ENCODE measurements around the gene MST1.

MST1 gene

DNA sequence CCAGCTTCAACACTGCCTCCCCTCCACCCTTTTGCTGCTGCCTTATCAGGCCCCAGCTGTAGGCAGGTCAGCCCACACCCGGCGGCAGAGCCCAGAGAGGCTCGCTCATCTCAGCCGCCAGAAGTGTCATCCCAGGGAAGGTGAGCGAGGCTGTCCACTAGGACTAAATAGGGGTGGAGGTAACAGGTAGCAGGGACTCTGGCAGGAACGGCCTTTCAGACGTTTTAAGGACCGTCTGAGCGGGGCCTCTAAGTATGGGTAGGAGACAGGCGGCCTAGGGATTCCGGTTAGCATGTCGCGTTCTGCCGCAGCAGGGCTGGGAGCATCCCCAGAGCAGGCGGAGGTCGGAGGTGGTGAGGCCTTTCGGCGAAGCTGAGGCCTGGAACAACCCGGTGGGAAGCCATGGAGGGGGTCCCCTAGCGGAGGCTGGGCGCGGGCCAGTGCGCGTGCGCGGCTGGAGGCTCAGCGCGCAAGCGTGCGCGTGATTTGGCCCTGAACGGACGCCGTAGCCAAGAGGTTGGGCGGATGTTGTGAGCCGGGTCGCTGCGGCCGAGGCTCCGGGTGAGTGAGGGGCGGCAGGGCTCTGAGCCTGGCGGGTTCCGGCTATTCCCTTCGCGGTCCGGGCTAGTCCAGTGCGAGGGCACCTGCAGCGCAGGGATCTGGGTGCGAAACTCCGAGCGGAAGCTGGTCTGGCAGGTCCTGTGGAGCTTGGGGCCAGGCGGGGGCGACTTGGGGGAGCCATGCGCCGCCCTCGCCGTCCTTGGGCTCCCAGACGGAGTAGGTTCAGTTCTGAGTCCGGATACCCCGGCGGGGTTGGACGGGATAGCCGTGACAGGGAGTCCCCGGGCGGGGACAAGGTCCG is at the start of gene MST1, which contains the start of gene RNF123:
MST1 (minus strand) TSS at position 429 of the 862 bp plus-strand sequence. CDS start 783 bp downstream, outside the sequence.
RNF123 (plus strand) TSS at position 512 of the 862 bp plus-strand sequence. CDS start 1,609 bp downstream, outside the sequence.
- DNase-seq (ENCODE audit: low read depth in 2 of 2) = peak; percentile 84 to 86

DNA sequence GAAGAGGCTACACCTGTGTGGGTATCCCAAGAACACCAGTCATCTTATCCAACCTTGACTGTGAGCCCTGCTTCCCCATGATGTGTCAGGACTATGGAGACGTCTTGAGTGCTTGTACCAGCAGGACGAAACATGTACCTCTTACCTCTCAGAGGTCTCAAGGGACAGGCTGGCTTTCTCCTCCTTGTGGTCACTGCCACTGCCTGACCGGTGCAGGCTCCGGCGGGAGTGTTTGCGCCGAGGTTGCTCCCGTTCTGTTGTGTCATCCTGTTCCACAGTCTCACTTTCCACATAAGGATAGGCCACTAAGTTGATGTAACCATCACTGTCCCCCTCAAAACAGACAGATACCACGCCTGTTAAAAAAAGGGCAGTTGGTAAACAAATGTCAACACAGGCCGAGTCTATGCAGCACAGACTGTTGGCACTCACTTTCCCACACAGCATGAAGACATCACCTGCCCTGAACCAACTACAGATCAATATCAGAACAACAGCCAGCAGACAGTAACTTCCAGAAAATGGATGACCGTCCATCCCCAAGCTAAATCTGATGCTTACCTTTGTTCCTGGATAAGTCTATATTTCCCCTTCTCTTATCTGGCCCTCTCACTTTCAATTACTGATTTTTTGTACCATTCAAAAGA is 48.9 kb upstream of the MST1 start:
- no peak for DNase-seq (ENCODE audit: low read depth in 2 of 2)

DNA sequence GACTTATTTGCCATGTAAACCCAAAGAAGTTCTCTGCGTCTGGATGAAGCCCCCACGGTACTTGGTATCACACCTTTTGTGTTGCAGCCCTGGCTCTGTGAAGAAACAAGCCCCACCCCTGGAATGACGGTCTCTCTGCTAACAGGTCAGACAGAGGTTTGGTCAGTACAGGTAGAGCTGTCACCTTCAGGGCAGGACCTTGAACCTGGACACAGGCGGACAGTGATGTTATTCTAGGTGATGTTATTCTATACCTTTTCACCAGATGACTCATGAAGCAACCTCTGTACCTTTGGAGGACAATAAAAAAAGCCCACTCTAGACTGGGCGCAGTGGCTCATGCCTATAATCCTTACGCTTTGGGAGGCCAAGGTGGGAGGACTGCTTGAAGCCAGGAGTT is 45.5 kb upstream of the MST1 start:
- no peak for DNase-seq (ENCODE audit: low read depth in 2 of 2)

DNA sequence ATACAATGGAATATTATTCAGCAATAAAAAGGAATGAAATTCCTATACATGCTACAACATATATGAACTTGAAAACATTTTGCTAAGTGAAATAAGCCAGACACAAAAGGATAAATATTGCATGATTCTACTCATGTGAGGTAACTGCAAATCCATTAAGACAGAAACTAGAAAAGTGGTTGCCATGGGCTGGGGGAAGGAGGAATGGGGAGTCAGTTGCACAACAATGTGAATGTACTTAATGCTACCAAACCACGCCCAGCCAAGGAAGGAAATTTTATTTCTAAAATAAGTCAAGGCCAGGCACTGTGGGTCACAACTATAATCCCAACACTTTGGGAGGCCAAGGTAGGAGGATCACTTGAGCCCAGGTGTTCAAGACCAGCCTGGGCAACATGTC is 44.3 kb upstream of the MST1 start:
- no peak for DNase-seq (ENCODE audit: low read depth in 2 of 2)

DNA sequence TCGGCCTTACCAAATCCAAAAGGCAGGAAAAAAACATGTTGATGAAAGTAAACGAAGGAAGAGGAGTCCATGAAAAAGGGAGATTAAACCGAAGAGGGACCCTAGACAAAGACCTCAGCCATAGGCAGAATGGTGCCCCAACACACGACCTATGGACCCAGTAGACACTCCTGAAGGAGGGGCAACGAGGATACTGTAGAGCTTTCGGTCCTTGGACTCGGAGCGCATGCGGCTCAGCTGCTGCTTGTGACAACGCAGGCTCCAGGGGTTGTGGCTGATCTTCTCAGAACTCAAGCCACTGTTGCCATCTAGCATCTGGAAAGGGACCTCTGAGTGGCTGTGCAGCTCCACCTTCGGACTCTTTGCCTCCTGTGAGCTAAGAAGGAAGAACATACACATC is 43.3 kb upstream of the MST1 start:
- DNase-seq (ENCODE audit: low read depth in 2 of 2) = no peak

DNA sequence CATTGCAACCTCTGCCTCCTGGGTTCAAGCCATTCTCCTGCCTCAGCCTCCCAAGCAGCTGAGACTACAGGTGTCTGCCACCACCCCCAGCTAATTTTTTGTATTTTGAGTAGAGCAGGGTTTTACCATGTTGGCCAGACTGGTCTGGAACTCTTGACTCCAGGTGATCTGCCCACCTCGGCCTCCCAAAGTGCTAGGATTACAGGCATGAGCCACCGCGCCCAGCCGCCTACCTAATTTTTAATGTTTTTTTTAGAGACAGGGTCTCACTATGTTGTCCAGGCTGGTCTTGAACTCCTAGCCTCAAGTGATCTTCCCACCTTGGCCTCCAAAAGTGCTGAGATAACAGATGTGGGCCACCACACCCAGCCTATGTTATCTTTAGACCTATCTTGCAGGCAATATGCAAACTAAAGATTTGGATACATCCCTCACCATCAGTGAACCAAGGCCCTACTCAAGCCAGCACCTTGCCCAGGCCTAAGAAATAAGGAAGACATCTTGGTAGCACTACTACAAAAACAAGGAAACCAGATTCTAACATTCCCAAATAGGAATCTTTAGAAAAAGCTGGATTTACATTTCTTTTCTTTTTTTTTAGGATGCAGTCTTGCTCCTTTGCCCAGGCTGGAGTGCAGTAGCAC is 40.8 kb upstream of the MST1 start:
- no peak for DNase-seq (ENCODE audit: low read depth in 2 of 2)

DNA sequence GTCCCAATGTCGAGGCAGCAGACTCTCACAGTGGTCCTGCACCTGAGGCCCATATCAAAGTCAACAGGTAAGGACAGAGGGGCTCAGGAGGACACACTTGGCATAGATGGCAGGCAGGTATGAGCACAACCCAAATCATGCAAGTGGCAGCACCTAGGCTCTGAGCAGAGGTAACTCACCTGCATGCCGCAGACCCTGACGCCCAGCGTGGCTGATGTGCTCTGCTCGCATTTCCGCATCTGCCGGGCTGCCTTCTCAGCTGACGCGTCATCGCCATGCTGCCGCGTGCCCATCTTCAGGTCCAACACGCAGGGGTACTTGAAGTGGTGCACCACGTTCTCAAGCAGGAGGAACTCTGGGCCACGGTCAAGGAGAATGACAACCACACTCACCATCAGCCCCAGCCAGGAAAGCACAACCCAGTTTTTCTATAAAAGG is 38.7 kb upstream of the MST1 start:
- DNase-seq (ENCODE audit: low read depth in 2 of 2) = no peak

DNA sequence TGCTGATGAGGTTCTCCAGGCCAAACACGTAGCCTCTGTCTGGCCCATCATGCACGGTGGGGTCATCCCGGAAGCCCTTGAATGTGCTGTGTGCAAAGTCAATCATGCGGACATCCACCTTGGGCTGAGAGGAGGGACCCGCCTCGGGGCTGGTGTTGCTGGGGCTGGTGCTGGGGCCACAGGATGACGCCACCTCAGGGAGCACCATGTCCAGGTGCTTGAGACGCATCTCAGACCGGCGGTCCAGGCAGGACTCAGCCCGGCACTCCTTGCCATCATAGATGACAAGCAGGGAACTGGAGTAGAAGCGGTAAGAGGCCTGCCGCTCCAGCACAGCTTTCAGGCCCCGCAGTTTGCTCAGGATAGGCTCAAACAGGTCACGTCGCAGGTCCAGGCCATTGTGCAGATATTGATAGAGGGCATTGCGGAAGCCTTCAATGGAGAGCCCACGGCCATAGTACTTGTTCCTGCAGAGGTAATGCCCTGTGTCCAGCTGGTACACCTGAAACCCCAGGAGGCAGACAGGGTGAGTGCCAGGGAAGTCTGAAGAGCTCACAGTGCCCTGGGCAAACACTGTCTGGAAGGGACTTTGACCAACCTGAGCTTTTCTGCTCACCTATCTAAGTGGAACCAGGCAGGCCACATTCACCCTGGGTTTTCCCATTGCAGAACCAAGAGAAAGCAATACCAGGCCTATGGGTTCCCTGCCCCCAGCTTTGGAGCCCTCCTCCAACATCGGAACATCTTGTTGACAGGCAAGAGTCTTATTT is 38.1 kb upstream of the MST1 start:
- no peak for DNase-seq (ENCODE audit: low read depth in 2 of 2)

DNA sequence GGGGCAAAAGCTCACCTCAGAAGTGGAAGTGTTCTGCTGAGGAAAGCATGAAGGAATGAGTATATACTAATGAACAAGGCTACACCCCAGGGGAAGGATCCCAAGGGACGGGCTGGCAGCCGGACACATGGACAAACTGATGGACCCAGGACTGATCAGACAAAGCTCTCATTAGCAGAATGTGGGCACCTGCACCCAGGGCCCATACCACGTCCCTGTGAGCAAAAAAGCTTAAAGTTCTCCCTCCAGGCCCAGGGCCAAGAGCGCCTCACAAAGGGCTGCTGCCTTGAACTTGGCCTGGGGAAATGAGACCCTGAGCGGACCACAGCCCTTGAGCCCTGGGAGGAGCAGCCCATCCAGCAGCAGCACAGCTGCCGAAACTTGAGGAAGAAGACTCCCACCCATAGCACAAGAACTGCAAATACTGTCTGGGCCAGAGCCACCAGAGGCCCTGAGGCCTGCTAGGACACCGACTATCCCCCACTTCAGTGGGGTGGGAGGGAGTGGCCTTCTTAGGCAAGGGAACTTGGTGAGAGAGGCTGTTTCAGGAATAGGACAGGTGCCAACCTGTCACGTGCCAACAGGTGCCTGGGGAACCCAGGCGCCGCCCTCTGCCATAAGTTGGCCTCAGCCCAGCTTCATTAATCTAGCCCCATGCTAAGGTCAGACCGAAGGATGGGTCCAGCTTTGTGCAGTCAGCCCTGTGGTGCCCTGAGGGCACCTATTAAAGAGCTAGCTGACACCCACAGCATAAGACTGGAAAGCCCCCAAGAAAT is 36.8 kb upstream of the MST1 start:
- DNase-seq (ENCODE audit: low read depth in 2 of 2) = no peak

DNA sequence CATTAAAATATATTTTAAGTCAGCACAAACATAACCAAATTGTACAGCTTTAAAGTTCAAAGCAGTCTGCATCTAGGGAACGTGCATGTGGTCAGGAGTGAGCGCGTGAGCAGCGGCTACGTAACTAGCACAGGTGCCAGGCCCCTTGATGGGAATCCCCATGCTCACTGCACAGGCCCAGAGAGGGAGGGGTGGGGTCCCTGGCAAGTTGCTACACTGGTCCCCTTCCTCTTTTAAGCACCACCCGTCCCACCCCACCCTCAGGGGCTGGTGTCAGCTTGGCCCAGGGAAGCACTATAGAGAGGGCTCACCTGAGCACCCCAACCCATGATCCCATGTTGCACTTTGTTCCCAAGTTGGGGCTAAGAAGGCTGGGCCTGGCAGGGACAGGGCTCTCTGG is 35.3 kb upstream of the MST1 start:
- DNase-seq (ENCODE audit: low read depth in 2 of 2) = no peak

DNA sequence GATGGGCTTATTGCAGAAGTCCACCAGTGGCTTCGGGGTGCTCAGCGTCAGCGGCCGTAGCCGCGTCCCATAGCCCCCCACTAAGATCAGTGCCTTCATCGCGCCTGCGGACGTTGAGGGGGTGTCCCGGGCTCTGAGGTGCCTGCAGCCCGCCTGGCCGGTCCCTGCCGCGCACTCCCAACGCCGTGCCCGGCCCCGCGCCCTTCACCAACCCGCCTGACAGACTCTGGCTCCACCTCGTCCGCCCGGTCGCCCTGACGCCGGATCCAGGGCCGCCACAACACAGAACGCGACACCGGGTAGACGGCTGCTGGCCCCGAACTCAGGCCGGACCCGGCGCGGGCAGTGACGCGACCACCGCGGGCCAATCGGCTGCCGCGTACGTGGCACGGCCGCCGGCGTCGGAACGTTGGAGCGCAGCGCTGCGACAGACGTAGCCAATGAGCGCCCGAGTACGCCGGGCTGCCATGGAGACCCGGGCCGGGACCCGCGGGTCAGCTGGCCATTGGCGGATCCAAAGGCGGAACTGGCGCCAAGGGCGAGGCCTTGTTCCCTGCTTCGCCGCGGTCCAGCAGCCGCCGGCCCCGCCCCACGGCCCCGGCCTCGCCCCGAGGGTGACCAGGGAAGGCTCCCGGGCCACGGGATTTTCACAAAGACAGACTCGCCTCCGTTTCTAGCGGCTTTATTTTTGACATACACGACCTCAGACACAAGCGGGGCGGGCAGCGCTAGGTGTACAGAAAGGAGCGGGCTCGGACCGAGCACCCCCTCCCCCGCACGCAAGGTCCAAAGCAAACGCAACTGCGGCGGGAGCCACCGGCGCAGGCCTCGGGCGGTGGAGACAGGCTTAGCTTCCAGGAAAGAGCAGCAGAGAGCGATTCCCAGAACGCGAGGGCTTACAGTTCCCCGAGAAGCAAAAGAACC is 34.6 kb upstream of the MST1 start, which contains the start of gene GMPPB:
GMPPB (minus strand) TSS at position 324 of the 924 bp plus-strand sequence; CDS start at position 99, 225 bp downstream.
- peak; percentile 94 to 95 for DNase-seq (ENCODE audit: low read depth in 2 of 2)

DNA sequence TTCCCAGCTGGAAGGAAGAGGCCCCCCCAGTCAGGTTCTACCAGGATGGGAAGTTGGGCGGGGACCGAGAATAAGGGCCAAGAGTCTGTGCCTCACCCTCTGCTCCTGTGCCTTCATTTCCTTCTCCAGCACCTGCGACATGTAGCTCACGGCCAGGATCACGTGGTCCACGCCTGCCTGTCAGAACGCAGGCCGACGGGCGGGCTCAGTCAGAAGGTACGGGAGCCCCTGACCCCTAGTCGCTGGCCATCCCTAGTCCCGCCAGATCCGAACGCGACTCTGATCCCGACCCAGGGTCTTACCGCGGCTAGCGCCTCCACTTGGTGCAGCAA is 34.0 kb upstream of the MST1 start:
- DNase-seq (ENCODE audit: low read depth in 2 of 2) = peak; percentile 37 to 50

DNA sequence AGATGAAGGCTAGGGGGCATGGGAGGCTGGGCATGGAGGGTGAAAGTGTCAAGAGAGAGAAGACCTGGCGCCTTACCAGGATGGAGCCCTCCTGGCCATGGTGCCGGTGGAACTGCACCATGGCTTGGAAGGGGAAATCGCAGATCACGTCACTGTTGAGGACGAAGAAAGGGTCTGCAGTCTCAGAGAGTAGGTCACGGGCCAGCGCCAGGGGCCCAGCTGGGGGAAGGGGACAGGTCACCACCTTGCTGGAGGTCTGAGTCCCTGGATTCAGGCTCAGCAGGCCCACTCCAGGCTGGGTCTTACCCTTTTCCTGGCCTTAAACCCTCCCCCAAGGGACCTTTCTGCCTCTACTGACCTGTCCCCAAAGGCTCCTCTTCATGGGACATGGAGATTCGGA is 33.6 kb upstream of the MST1 start:
- no peak for DNase-seq (ENCODE audit: low read depth in 2 of 2)

DNA sequence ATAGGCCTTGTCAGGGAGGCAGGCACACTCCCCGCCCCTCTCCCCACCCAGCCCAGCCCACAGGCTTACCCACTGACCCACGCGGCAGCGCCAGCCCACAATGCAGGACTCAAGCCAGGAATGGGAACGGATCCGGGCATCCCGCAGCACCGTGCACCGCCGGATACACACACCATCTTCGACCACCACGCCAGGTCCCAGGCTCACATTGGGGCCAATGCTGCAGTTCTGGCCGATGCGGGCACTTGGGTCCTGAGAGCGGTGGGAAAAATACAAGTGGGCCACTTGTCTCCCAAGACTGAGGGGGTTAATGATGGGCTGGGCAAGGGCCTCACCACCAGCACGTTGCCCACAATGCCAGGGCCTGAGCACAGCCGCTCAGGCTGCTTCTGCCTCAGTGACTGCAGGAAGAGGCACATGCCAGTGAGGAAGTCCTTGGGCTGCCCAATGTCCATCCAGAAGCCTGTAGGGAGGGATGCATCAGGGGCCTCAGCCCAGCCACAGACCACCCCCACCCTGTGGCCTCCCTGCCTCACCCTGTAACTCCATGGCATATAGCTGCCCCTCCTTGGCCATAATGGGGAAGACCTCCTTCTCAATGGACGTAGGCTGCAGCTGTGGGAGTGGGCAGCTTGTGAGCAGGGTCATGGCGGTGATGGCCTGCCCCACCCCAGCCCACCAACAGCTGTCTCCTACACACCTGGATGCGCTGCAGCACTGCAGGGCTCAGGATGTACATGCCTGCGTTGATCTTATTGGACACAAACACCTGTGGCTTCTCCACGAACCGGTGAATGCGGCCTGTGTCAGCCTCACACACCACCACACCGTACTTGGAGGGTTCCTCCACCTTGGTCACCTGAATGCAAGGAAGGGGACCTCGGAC is 32.9 kb upstream of the MST1 start:
- no peak for DNase-seq (ENCODE audit: low read depth in 2 of 2)

DNA sequence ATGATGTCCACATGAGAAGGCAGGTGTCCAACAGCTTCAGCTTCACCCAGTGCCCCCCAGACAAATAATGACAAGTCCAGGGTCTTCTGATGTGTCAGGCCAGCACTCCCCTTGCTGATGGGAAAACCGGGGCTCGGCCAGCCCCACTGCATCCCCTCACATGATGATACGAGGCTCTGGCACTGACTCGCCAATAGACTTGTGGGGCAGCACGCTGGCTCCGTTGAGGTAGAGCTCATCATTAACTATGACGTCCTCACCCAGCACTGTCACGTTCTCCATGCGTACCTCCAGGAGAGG is 32.3 kb upstream of the MST1 start:
- no peak for DNase-seq (ENCODE audit: low read depth in 2 of 2)

DNA sequence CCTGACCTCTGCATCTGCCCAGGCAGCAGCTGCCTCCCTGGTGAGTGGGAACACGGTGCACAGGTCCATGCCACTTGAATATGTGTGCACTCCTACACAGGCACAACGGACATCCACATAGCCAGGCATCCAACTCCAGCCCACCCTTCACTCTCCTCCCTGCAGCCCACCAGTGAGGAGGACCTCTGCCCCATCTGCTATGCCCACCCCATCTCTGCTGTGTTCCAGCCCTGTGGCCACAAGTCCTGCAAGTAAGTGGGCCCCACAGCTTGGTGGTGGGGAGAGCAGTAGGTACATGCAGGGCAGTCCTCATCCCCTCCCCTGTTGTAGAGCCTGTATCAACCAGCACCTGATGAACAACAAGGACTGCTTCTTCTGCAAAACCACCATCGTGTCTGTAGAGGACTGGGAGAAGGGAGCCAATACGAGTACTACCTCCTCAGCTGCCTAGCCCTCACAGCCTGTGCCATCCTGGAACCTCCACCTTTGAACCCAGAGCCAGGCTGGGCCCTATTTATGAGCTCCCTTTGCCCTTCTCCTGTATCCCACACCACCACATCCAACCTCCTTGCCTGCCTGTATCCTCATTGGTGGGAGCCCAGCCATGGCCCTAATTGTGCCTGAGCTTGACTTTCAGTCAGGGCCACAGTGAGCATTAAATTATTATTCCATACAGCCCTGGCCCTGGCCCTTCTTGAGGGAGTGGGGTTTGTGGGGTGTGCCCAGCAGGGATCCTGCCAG is 31.8 kb upstream of the MST1 start:
- DNase-seq (ENCODE audit: low read depth in 2 of 2) = no peak

DNA sequence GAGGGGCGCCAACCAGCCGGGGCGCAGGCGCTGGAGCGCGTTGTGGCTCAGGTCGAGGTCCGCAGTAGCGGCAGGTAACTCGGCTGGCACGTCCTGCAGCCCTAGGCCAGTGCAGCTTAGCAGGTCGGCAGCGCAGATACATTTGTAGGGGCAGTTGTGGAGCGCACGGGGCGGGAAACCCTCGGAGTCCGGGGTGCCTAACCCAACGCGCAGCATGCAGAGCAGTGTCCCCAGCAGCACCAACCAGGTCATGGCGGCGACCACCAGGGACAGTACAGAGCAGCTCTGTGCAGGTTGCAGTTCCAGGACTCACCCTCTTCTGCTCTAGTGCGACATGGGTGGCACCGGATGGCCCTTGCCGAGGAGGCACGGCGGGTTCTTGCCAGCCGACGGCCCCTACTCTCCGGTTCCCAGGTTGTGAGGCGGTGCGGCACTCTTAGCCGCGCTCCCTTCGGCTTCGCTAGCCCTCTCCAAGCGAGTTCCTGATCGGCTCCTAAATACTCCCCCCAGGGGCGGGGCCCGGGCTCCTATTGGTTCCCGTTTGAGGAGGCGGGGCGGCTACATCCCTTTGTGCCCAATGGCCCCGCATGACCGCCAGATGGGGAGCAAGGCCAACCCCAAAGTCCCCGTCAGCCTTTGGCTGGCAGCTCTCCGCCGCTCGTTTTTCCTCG is 30.1 kb upstream of the MST1 start, which contains the start of gene AMIGO3:
AMIGO3 (minus strand) TSS at position 471 of the 671 bp plus-strand sequence; CDS start at position 252, 219 bp downstream.
- peak; percentile 89 to 94 for DNase-seq (ENCODE audit: low read depth in 2 of 2)

DNA sequence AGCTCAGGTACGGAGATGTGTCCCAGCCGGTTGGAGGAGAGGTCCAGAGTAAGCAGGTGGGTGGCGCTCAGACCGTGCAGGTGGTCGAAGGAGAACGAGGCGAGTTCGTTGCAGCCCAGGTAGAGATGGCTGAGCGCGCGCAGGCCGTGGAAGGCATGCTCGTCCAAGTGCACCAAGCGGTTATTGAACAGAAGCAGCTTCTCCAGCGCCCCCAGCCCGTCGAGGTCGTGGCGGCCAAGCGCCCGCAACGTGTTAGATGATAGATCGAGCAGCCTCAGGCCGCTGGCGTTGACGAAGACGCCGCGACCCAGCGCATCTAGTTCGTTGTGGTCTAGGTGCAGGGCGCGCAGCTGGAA is 29.6 kb upstream of the MST1 start:
- DNase-seq (ENCODE audit: low read depth in 2 of 2) = no peak
